22Rv1 (cell line): ENCODE results near the gene CD164L2.

Experiments used
- ZFX ChIP-seq: fragments of 450-650 bp; IDR thresholded peaks from 2 replicates; pipeline ENCODE4 v1.6.1; 2017; ENCODE audit warnings: antibody characterized with exemption, borderline replicate concordance
- TF ChIP-seq, protein P1 (sequence below): fragments of 450-650 bp; IDR thresholded peaks from 2 replicates; pipeline ENCODE4 v1.5.1; 2017; ENCODE audit warnings: mild to moderate bottlenecking

DNA sequence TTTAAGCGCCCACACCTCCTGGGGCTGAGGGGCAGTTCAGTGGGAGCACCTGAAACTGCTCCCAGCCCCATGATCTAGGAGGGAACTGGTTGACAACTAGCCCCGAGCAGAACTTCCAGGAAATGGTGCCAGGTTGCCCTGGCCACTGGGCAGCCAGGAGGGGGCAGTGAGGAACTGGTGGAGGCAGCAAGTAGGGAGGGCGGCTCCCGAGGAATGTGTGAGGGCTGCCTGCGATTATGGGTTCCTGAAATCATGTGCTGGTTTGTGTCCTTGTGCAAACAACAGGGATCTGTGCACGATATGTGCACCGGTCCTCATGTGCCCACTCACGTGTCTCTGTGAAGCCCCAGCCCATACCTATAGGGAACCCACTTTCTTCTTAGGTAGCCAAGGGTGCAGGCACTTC is 19.2 kb upstream of the CD164L2 start:
- TF ChIP-seq, protein P1, sequence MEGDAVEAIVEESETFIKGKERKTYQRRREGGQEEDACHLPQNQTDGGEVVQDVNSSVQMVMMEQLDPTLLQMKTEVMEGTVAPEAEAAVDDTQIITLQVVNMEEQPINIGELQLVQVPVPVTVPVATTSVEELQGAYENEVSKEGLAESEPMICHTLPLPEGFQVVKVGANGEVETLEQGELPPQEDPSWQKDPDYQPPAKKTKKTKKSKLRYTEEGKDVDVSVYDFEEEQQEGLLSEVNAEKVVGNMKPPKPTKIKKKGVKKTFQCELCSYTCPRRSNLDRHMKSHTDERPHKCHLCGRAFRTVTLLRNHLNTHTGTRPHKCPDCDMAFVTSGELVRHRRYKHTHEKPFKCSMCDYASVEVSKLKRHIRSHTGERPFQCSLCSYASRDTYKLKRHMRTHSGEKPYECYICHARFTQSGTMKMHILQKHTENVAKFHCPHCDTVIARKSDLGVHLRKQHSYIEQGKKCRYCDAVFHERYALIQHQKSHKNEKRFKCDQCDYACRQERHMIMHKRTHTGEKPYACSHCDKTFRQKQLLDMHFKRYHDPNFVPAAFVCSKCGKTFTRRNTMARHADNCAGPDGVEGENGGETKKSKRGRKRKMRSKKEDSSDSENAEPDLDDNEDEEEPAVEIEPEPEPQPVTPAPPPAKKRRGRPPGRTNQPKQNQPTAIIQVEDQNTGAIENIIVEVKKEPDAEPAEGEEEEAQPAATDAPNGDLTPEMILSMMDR, result peak; percentile 63
- TF ChIP-seq ZFX, result no peak
